SHP77 treated with DMSO at 0.1 percent for 48 hours (cell line): ENCODE results near the gene ITGB5.

Experiments
- DNase-seq: peaks from one replicate; lab custom pipeline; 2025; lab: John Stamatoyannopoulos, UW

ITGB5 gene, protein sequence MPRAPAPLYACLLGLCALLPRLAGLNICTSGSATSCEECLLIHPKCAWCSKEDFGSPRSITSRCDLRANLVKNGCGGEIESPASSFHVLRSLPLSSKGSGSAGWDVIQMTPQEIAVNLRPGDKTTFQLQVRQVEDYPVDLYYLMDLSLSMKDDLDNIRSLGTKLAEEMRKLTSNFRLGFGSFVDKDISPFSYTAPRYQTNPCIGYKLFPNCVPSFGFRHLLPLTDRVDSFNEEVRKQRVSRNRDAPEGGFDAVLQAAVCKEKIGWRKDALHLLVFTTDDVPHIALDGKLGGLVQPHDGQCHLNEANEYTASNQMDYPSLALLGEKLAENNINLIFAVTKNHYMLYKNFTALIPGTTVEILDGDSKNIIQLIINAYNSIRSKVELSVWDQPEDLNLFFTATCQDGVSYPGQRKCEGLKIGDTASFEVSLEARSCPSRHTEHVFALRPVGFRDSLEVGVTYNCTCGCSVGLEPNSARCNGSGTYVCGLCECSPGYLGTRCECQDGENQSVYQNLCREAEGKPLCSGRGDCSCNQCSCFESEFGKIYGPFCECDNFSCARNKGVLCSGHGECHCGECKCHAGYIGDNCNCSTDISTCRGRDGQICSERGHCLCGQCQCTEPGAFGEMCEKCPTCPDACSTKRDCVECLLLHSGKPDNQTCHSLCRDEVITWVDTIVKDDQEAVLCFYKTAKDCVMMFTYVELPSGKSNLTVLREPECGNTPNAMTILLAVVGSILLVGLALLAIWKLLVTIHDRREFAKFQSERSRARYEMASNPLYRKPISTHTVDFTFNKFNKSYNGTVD

DNA sequence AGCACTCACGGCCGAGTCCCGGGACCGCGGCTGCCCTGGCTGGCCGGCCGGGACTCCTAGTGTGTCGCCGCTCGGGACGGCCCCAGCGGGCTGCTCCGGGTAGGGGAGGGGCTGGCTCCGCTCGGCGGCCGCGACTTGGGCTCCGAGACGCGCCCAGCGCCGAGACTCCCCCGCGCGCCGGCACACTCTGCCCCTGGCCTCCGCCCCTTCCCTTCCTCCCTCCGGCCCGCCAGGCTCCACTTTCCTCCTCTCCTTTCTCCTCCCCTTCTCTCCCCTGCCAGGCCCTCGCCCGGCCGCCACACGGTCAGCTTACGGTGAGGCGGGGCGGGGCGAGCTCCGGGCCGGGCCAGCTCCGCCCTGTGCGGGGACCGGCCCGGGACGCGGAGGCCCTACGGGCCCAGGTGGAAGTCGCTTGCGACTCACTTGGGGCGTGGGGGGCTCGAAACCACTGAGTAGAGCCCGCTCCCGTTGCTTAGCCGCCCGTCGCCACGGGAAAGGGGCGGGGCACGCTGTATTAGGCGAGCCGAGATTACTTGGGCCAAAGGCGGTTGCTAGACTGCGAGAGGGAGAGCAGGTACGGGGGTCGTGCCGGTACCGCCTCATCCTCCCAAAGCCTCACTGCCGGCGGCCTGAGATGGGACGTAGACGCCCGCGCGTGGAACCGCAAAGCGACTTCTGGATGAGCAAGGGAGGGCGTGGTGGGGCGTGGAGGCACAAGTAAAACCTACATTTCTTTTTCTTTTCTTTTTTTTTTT, at the start of gene ITGB5:
ITGB5 (minus strand) TSS at position 189 of the 755 bp plus-strand sequence. CDS start 365 bp downstream, outside the sequence.
- DNase-seq: no peak

DNA sequence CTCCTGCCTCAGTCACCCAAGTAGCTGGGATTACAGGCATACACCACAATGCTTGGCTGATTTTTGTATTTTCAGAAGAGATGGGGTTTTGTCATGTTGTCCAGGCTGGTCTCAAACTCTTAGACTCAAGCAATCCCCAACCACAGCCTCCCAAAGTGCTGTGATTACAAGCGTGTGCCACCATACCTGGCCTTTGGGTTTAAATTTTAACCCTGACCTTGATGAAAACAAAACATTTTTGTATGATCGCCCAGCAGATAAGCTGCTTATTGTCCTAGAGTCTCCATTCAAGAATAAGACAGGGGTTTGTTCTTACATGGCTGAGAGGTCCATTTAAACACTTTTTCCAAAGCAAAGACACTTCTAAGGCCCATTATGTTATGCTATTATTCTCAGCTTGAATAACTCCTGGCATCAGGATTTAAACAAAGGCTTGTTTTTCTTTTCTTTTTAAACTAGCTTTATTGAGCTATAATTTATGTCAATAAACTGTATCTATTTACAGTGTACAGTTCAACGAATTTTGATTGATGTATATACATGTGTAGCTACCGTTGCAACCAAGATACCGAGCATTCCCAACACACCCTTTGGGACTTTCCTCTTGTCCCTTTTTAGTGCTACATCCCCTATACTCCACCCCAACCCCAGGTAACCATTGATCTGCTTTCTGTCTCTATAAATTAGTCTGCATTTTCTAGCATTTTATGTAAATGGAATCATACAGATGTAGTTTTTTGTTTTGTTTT, 48.8 kb upstream of the ITGB5 start:
- DNase-seq: no peak

- no peak for DNase-seq
These were observed 48.1 kb upstream of the ITGB5 start for GRCh38 chr3:124935264-124935663.

- DNase-seq: no peak
These were observed 47.4 kb upstream of the ITGB5 start, which contains the start of gene MUC13 for GRCh38 chr3:124934577-124934976. TSS of gene MUC13 (minus strand) at chr3:124934751. CDS start at chr3:124934712, 39 bp downstream.

DNA sequence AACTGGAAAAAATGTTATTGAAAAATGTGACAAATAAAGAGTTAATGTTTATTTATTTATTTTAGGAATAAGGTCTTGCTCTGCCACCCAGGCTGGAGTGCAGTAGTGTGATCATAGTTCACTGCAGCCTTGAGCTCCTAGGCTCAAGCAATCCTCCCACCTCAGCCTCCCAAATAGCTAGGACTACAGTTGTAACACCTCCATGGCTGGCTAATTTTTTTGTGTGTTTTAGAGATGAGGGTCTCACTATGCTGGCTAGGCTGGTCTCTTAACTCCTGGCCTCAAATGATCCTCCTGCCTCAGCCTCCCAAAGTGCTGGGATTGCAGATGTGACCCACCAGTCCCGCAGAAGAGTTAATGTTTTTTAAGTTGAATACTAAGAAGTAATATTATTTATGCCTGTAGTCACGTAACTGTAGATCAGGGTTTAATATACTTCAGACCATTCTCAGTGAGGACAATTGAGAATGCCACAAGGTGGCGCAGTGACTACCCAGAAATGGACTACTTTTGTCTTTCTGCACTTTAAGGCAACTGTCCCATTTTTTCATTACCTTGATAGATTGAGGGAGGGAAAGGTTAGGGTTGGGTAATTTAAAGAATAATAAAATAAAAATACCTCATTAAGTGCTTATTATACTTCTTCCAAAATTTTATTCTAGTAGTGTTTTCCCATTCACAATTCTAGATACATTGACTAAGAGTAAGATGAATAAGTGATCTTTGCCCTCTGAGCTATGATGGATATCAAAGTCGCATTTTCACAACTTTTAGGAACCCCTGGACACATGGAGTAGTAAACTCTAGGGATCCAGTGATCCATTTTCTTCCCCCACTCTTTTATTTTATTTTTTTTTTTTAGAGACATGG, 41.4 kb upstream of the ITGB5 start:
- DNase-seq: peak; percentile 40

GRCh38 chr3:124927574-124928045, 40.4 kb upstream of the ITGB5 start:
- DNase-seq: no peak

- no peak for DNase-seq
These were observed 39.4 kb upstream of the ITGB5 start for GRCh38 chr3:124926426-124927101.

DNA sequence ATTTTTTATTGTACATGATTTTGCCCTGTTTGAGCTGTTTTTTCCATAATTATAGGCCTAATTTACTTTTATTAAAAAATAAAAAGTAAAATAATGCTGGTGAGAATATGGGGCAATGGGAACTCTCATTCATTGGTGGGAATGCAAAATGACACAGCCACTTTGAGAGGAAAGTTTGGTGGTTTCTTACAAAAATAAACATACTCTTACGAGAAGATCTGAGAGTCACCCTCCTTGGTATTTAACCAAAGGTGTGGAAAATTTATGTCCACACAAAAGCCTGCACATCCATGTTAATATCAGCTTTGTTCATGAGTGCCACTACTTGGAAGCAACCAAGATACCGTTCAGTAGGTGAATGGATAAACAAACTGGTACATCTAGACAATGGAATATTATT, 37.6 kb upstream of the ITGB5 start:
- no peak for DNase-seq

GRCh38 chr3:124923833-124924232, 36.7 kb upstream of the ITGB5 start:
- DNase-seq: no peak

DNA sequence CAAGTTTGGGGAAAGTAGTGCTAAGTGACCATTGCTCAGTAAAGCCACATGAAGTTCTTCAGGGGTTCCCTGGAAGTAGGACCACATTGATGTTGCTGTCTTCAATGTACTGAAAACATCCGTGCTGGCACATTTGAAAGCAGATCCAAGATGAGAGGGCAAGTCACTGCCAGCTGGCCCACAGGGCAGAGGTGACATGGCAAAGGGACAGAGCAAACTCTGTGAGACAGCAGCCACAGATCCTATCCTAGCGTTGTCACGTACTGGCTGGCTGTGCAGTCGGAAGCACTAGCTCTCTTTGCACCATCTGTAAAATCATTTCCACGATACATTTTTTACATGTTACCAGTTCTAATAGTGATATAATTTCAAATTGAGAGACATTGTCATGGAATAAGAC, 33.6 kb upstream of the ITGB5 start:
- no peak for DNase-seq

- no peak for DNase-seq
These were observed 32.6 kb upstream of the ITGB5 start for GRCh38 chr3:124919756-124920155.

- DNase-seq: no peak
These were observed 31.4 kb upstream of the ITGB5 start for GRCh38 chr3:124918524-124918923.

DNA sequence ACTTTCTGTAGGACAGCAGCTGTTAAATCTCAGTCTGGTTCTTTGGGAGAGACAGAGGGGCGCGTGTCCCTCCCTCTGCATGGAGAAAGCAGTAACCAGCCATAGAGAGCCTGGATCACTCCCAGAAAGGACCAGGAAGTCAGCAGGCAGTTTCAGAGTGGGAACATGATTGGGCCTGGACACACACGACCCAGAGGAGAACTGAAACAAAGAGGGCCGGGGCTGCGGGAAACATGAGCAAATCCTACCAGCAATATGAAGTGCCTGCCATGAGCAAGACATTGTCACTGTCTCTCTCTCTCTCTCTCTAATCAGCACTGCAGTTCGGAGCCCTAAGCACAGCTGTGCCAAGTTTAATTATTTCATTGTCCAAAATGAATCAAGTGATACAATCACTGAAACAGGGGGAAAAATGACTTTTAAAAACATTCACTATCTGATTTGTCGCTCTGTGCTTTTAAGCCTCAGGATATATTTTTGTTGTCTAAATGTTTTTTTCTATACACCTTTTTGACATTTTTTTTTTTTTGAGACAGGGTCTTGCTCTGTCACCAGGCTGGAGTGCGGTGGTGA, 29.8 kb upstream of the ITGB5 start:
- DNase-seq: no peak

GRCh38 chr3:124915254-124915653, 28.1 kb upstream of the ITGB5 start:
- DNase-seq: no peak

DNA sequence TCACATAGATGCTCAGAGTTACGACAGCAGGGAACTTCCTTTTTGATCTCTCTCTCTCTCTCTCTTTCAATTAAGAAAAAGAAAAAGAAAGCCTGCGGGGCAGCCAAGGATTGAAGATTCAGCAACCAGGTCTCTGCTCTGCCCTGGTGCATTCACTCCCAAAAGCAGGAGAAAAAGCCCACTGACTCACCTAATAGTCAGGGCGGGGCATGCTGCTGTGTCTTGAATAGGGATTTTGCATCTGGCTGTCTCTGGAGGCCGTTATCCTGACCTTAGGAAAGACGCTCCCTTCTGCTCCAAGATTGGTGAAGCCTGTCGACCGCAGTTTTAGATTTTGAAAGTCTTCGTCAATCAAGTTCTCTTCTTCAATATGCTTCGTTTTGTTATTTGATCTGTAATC, 20.8 kb upstream of the ITGB5 start:
- no peak for DNase-seq

GRCh38 chr3:124904835-124905492, 17.8 kb upstream of the ITGB5 start:
- DNase-seq: no peak

DNA sequence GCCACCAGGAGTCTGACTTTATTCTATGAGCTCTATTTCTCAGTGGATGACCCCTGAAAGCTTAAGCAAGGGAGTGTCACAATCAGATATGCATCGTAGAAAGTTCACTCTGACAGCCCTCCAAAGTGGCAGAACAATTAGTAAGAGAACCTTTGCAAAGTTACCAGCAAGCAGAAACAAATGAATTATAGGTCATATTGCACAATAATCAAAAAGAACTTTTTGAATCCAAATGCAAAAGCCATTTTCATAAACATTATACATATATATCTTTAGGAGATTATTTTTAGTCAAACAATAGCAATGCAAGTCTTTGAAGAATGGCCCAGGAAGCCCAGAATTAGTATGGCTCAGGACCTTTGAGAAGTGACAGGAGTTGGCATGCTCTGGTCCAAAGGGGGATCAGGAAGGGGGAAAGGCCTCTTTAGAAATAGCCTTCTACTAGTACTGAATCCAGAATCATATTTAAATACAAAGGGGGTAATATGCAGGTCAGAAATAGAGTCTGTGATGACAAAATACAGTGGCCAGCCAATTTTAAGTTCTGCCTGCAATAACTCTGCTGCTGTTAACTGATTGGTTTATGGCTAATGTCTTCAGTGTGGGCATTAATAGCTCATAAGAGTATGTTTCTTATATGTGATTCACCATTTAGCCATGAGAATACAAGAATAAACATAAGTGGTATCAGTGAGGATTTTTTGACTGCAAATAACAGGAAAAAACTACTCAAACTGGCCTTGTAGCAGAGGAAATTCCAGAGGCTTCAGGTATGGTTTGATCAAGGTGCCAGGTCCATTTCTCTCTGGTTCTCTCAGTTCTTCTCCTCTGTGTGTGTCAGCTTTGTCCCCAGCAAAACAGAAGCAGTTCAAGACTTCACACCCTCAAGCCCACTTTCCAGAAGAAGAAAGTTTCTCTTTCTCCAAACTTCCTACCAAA, 17.0 kb upstream of the ITGB5 start:
- DNase-seq: no peak
